HG02623 (cell line): ENCODE data around the gene DAZAP1.
A peak's percentile ranks its signal among the peaks of the same experiment; 100 is the strongest.

Experiments used
- ATAC-seq: cut with Tn5 transposase; IDR thresholded peaks from one replicate; pipeline ENCODE4 v1.9.1; 2021; ENCODE audit warnings: moderate library complexity; ENCODE audit not compliant: unreplicated experiment

DAZAP1 gene

DNA sequence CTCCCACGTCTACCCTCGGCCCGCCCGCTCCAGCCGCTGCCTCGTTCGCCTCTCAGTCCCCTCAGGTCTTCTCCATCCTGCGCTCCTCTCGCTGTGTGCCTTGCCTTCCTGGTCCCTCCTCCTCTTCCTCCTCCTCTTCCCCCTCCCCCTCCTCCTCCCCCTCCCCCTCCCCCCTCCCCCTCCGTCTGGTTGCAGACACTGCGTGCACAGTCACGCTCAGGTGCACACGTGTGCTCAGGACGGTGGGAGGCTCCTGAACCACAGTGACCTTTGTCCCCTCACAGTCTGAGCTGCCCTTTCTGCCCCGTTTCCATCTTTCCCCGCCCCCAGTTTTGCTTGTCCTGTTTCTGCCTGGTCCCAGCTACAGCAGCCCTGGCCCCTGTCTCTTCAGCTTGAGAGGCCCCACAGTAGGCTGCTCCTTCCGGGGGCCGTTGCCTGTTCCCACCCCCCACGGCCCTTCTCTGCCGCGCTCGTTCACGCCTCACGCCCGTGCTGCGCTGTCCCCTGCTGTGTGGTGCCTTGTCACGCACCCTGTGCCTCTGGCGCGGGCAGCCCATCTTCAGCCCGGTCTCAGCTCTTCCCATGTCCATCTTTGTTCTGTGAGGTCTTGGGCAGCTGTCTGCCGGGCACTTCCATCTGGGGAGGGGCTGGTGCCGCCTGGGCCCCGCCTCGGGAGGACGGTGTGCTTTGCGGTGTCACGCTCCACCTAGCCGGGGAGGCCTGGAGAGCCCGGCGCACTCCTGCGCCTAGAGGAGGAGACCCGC is 17.0 kb downstream of the DAZAP1 start:
- no peak for ATAC-seq

DNA sequence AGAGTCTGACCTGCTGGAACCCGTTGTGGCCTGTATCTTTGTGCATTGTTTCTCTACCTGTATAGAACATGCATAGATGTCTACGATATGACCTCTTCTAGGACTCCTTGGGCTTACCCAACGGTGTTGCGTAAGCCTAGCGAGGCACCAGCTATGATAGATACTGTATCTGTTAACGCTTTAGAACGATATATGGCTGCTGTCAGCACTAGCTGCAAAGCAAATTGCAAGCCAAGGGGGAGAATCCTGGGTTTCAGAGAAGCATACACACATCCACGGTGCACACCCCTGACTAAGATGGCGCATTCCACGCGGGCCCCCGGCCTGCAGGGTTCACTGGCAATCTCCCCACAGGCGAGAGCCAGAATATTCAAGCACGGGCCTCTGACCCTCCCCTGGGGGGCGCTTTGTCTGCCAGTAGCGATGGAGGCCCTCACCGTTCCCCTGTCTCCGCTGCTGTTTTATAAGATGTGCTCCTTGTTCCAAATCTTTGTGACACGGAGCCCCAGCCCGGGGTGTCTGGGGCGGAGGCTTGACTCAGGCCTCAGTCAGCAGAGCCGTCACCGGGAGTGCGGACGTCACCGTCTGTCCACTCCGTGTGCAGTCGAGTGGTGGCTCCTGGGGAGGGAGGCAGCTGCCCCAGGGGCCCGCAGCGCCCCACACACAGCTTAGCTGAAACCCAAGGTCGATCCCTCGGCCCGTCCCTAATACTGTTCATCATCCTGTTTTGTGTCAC is 17.9 kb downstream of the DAZAP1 start:
- ATAC-seq, result no peak

DNA sequence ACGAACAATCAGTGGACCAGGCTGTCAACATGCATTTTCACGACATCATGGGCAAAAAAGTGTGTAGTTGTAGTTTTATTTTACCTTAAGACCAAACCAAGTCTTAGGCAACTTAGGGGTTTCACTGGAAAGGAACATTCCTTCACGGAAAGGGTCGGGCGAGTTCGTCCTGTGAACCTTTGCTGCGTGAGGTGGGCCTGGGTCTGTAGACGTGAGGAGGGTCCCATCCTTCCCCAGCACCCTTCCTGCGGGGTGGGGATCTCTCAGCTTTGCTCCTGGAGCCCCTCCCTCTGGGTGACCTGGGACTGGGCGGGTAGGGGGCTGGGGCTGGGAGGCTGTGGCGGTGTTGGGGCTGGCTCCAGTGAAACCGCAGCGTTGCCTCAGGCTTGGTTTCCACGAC is 18.5 kb downstream of the DAZAP1 start:
- no peak for ATAC-seq

DNA sequence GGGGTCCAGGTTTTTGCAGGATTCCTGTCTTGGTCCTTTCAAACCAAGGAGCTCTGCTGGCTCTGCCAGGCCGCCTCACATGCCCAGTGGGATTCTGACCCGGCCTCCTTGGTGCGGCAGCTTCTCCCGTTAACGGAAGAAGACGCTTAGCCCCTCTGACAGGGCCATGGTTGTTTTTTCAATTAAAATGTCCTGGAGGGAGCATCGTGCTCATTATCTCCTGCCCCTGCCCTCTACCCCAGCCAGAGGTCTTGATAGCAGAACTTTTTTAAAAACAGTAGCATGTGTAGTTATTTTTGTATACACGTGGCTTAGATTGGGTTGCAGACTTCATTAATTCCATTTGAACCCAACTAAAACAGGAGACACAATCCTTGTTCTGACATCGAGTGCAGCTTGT is 19.4 kb downstream of the DAZAP1 start:
- ATAC-seq, result no peak

GRCh38 chr19:1427221-1427920 is 20.0 kb downstream of the DAZAP1 start:
- ATAC-seq, result no peak

- no peak for ATAC-seq
Measured at GRCh38 chr19:1428738-1429391, 21.5 kb downstream of the DAZAP1 start.

DNA sequence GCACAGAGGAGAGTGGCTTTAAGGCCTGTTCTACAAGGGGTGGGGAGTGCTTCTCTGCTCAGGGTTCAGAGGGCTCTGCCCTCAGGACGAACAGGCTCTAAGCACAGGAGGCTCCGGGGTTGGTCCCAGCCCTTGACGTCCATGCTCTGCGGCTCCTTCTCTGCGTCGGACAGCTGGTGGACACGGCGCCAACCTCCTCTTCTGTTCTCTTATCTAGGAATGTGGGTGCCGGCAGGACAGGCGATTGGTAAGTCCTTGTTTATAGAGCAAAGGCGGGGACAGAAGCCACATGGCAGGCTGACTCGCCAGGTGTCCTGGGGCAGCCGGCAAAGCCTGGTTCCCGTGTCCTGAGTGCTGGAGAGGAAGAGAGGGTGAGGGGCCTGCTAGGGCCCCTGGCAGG is 22.4 kb downstream of the DAZAP1 start:
- no peak for ATAC-seq

DNA sequence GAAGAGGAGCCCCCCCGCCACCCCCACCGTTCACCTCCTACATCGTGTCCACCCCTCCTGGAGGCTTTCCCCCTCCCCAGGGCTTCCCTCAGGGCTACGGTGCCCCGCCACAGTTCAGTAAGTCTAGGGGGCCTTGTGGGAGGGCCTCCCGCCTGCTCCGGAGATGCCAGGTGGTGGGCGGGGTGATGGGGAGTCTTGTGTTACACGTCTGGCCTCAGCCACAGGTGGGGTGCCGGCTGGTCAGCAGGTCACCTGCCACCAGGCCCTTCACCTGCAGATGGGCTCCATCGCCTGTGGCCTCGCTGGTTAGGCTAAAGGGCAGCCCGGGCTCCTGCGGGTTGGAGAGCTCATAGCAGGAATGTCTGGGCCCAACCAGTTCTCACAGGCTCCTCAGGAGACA is 22.9 kb downstream of the DAZAP1 start:
- no peak for ATAC-seq

DNA sequence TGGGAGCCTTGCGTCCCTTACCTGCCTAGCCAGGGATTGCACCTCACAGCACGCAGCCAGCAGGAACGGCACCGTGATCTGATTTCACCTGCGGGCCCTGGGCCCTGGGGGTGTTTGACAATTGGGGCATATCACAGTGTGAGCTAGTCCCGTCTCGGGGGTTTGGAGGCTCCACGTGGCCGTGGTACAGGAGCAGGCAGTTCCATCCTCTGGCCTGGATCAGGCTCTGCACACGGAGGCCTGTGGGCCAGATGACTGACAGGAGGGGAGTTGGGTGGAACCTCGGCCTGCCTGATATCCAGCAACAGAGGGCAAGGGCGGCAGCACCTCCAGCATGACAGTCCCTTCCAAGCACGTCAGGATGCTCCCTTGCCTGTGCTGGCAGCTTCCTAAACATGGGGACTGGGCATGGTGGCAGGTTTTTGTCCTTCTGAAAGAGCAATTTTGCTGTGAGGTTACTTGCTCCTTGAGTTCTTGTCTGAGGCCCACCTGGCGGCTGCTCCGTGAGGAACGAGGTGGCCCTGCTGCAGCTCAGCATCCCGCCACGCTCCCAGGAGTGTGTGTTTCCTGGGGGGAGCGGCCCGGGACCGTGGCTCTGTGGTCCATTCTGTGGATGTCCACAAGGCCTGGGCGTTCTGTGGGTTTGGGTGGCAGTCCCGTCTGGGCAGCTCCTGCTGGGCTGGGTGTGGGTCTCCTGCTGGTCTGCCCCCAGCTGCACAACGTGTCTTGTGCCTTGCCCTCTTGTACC is 24.5 kb downstream of the DAZAP1 start:
- ATAC-seq, result no peak

GRCh38 chr19:1432507-1432887 is 25.1 kb downstream of the DAZAP1 start:
- no peak for ATAC-seq

DNA sequence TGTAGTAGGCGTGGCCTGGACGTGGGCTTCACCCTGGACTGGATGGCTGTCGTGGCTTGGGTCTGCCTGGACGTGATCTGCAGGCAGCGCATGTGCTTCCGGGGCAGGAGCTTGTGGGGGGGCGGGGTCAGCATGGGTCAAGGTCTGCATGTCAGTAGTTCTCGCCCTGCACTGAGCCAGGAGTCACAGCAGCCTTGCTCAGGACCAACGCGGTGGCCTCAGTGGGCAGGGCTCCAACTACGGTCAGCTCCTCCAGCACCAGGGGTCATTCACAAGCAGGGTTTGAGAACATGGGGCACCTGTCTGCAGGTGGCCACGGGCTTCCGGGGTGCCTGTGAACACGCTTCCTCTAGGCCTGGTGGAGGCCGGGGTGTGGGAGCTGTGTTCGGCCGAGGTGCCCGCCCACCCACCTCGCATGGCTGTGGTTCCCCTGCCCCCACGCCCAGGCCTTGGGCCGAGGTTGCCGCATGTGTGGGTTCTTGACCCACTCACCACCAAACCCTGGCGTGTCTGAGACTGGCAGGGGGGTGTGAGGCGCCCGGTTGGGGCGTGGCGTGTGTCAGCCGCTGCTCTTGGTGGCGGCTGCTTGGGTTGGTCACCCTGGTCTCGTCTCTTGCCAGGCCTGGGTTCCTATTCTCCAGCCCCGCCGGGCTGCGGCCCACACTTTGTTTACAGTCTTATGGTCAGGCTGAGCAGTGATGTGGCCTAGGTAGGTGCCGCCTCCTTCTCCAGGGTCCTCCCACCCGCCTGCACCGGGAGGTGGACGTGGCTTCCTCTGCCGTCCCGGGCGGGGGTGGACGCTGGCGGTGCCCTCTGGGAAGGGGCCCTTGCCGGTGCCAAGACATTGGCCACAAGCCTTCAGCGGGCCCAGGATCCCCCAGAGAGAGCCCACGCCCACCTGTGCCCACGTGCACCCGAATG is 26.0 kb downstream of the DAZAP1 start:
- ATAC-seq, result no peak

GRCh38 chr19:1434040-1434366 is 26.6 kb downstream of the DAZAP1 start:
- no peak for ATAC-seq

DNA sequence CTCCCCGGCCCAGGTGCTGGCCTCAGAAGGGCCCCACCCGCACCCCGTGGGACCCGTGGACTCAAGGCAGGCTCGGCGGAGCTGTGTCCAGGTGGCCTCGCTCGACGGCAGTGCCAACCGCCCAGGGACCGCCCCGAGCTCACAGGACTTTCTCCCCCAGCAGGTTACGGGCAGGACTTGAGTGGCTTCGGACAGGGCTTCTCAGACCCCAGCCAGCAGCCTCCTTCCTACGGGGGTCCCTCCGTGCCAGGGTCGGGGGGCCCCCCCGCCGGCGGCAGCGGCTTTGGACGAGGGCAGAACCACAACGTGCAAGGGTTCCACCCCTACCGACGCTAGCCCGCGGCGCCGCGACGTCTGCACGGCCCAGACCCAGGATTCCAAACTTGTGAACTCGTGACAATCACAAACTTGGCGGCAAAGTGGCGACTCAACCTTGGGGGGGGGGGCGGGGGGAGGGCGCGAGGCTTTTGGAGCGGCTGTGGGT is 27.2 kb downstream of the DAZAP1 start:
- ATAC-seq, result no peak

DNA sequence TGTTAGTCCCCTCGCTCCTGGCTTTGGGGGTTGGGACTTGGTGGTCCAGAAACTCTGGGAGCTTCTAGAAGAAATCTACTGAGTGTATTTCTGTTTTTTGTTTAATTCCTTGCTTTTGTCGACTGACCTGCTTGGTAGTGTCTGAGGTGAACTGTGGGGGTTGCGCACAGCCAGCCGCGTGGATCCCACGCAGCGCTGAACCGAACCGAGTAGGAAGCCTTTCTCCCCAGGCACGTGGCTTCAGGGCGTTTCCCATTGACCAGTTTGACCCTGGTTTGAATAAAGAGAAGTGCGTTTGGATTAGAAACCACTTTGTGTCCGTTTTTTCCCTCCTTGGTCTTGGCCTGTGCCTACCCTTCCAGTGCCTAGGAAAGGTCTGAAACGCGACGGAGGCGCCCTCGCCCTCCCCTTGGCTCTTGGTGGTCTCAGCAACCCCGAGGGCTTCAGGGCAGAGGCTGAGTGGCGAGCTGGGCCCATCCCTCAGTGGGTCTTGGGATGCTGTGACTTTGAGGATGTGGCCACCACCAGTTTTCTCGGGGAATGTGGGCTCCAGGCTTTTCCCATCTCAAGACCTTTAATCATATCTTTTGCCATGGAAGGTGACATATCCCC is 28.1 kb downstream of the DAZAP1 start:
- ATAC-seq, result no peak

- ATAC-seq, result no peak
Measured at GRCh38 chr19:1437609-1438008, 30.2 kb downstream of the DAZAP1 start.

GRCh38 chr19:1438035-1438932 is 30.9 kb downstream of the DAZAP1 start, which contains the start of gene RPS15:
RPS15 (plus strand) TSS chr19:1438396; CDS start chr19:1438426, 30 bp downstream.
- ATAC-seq, result peak; percentile 83

DNA sequence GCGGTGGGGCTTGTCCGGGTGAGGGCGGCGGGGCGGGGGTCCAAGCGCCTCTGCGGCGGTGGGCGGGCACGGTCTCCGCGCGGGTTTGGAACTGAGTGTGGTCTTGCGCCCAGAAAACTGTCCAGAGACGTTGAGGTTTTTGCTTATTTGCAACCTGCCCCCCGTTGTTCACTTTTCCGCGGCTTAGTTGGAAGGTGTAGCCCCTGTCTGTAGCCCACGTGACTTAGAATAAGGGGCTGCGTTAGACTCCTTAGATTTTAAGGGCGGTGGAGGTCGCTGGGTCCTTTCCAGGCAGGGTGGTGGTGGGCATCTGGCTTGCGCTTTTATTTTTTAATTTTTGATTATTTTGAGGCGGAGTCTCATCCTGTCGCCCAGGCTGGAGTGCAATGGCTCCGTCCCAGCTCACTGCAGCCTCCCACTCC is 31.6 kb downstream of the DAZAP1 start:
- no peak for ATAC-seq
